ENCODE data around the gene THRAP3.
"Not testable (repeated sequence)": the region's sequence is repeated elsewhere in the genome, so short reads cannot be mapped to it uniquely, and the experiment has no call there.

The THRAP3 gene, protein sequence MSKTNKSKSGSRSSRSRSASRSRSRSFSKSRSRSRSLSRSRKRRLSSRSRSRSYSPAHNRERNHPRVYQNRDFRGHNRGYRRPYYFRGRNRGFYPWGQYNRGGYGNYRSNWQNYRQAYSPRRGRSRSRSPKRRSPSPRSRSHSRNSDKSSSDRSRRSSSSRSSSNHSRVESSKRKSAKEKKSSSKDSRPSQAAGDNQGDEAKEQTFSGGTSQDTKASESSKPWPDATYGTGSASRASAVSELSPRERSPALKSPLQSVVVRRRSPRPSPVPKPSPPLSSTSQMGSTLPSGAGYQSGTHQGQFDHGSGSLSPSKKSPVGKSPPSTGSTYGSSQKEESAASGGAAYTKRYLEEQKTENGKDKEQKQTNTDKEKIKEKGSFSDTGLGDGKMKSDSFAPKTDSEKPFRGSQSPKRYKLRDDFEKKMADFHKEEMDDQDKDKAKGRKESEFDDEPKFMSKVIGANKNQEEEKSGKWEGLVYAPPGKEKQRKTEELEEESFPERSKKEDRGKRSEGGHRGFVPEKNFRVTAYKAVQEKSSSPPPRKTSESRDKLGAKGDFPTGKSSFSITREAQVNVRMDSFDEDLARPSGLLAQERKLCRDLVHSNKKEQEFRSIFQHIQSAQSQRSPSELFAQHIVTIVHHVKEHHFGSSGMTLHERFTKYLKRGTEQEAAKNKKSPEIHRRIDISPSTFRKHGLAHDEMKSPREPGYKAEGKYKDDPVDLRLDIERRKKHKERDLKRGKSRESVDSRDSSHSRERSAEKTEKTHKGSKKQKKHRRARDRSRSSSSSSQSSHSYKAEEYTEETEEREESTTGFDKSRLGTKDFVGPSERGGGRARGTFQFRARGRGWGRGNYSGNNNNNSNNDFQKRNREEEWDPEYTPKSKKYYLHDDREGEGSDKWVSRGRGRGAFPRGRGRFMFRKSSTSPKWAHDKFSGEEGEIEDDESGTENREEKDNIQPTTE

DNA sequence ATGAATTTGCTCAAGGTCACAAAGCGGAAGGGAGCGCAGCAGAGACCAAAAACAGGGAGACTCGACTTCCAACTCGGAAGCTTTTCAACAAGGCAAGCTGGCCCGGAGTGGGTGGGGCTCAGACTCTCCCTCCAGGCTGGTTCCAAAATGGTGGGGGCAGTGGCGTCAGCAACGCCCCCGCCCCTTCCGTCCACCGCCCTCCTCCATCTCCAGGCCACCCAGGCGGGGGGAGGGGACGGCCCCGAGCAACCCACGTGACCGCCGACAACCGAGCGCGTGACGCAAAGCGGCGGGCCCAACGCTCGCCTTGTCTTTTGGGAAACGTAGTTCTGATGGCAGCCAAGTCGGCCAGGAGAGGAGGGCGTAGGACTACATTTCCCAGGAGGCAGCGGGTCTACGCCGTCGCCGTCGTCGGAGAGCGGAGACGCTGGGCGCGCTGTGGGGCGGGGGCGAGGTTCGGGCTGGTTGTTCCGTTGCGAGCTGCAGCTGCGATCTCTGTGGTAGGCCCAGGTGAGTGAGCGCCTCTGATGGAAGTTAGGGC is at the start of gene THRAP3:
Gene THRAP3, plus strand, starts transcription at position 448 of the 541 bp plus-strand sequence. CDS start 58,121 bp downstream, outside the sequence.
- DNase-seq: peak; percentile 88 to 100 (median 99)

DNA sequence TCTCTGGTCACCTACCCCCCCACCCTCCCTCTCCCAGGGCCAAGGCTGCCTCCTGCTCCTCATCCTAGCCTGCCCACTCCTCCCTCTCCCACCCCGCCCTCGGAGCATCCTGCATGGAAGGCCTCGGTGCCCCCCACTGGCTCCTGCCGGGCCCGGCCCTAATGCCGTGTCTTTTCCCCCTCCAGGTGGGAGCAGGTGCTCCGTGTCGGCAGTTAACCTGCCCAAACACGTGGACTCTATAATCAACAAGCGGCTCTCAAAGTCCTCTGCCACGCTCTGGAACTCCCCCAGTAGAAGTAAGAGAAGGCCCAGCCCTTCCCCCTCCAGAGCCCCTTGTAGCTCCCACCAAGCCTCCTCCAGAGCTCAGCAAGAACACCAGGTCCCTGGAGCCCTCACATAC is 49.5 kb upstream of the THRAP3 start:
- no peak for DNase-seq

DNA sequence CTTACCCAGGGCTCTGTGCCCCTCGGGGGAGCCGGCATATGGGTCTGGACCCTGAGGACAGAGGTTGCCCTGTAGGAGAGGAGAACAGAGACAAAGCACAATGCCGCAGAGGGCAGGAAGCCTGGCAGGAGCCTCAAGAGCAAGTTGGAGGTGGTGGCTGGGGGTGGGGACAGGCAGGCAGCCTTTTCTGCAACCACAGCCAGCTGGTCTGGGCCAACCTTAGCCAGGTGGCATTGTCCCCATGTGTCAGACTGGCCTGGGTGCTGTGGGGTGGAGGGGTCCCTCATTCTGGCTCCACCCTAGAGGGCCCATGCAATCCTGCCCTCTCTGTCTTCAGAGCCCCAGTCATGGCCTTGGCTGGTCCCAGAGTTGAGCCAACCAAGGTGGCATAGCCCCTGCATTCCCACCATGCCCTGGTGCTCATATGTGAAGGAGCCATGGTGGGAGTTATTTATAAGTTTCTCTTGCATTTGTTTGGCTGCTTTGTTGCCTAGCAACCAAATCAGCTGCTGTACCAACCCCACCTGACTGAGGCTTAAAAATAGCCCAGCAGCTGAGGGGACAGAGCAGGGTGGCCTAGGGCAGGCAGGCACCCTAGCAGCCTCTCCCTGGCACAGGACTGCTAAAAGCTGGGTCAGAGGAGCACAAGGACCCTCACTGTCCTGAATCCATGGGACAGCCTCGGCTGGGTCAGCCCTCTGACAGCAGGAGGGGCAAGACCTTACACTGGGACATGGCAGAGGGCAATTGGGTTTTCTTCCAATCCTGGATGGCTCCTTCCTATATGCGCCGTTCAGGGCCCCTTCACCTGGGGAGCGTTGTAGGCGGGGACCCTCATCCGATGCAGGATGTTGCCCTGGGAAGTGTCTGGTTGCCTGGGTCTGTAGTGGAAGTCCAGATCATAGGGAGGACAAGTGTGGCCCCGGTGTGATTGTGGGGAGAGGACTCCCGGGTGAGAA is 48.8 kb upstream of the THRAP3 start:
- DNase-seq: peak in 20 of 51 donors; percentile 12 to 68 (median 27)

DNA sequence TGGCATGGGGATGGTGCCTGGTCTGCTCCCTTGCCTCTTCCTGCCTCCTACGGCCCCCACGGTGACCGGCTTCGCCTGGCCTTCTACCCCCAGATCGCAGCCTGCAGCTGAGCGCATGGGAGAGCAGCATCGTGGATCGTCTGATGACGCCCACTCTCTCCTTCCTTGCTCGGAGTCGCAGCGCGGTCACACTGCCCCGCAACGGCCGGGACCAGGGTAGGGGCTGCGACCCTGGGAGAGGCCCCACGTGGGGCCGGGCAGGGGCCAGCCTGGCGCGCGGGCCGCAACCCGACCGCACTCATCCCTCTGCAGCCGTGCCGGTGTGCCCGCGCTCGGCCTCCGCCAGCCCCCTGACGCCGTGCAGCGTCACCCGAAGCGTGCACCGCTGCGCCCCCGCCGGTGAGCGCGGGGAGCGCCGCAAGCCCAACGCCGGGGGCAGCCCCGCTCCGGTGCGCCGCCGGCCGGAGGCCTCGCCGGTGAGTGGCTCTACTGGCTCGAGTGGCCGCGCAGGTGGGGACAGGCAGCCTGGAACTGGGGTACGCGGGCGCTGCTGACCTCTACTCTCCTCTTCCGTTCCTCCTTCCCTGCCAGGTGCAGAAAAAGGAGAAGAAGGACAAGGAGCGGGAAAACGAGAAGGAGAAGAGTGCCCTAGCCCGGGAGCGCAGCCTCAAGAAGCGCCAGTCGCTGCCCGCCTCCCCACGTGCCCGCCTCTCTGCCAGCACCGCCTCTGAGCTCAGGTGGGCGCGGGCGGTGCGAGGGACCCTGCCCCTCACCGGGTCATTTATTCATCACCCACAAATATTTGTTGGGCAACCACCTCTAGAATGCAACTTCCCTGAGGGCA is 47.9 kb upstream of the THRAP3 start:
- DNase-seq: no peak

DNA sequence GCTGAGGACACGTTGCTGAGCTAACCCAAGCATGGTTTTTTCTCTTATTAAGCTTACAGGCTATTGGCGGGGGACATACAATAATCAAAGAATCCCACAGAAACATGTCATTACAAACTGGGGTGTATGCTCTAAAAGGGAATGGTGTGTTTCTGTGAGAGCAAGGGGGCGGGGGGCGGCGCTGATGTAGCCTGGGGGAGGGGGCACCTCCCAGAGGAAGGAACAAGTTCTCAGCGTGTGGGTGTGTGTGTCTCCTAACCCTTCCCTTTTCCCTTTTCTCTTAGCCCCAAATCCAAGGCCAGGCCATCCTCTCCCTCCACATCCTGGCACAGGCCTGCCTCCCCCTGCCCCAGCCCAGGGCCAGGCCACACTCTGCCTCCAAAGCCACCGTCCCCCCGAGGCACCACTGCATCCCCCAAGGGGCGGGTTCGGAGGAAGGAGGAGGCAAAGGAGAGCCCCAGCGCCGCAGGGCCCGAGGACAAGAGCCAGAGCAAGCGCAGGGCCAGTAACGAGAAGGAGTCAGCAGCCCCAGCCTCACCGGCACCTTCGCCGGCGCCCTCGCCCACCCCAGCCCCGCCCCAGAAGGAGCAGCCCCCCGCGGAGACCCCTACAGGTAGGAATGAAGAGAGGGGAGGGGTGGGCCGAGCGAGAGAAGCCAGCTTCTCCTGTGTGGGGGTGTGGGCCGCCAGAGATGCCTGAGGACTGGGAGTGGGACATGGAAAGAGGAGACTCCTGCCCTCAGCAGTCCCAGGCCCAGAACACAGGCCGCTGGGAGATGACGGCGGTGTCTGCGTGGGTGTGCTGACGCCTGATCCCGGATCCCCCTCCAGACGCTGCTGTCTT is 46.4 kb upstream of the THRAP3 start:
- DNase-seq: no peak

DNA sequence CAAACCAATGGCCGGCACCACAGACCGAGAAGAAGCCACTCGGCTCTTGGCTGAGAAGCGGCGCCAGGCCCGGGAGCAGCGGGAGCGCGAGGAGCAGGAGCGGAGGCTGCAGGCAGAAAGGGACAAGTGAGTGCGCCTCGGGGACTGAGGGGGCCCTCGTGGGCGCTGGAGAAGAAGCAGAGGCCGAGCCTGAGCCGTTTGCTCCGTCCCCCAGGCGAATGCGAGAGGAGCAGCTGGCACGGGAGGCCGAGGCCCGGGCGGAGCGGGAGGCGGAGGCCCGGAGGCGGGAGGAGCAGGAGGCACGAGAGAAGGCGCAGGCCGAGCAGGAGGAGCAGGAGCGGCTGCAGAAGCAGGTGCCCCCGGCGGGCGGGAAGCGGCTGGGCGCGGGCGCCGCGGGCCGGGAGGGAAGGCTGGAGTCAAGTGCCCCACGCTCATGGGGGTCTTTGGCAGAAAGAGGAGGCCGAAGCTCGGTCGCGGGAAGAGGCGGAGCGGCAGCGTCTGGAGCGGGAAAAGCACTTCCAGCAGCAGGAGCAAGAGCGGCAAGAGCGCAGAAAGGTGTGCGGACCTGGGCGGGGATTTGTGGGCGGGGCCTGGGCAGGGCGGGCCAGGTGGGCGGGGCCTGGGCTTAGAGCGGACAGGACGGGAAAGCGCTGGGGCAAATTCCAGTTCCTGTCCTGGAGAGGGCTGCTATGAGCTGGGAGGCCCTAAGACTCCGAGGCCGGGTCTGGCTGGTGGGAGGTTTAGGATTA is 45.6 kb upstream of the THRAP3 start:
- no peak for DNase-seq

DNA sequence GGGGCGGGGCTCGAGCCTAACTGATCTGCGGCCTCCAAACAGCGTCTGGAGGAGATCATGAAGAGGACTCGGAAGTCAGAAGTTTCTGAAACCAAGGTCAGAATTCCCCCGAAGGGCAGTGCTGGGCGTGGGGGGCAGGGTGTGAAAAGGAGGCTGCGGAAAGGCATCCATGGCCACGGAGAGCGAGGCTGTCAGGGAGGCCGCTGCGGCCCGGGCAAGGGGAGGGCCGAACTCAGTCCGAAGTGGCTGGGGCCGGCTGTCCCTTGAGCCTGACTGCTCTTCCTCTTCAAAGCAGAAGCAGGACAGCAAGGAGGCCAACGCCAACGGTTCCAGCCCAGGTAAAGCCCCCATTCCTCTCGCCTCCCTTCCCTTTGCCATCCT is 45.0 kb upstream of the THRAP3 start:
- no peak for DNase-seq

DNA sequence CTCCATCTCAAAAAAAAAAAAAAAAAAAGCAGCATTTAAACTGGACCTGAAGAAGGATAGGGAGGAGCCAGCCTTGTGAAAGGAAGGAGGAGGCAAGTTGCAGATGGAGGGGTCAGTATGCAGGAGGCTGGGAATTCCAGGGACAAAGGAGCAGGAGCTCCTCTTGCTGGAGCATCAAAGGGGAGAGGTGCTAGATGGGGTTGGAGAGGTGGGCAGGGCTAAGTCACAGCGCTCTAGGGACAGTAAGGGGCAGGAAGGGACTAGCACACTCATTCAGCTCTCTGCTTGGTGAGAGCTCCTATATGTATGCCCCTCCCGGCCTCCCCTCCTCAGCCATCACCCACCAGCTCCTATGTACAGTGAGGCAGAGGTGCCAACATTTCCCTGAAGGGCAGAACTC is 41.5 kb upstream of the THRAP3 start:
- no peak for DNase-seq

DNA sequence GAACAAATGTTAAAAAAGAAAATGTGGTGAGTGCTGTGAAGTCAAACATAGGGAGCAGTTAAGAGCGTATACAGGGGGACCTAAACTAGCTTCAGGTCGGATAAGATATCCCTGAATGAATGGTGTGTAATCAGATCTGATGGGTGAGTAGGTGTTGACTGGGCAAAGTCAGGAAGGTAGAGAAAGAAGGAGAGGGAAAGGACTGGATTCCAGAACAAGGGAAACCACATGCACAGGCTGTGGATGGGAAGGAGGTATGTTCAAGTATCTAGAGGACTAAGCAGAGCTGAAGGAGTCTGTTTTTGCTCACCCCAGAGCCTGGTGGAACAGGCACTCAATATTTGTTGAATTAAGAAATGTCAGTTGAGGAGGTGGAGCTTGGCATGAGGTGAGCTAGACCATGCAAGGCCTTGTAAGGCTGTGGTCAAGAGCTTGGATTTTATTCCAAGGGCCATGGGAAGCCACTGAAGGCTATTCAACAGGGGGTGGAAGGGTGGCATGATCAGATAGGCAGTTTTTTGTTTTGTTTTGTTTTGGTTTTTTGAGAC is 40.9 kb upstream of the THRAP3 start:
- no peak for DNase-seq

DNA sequence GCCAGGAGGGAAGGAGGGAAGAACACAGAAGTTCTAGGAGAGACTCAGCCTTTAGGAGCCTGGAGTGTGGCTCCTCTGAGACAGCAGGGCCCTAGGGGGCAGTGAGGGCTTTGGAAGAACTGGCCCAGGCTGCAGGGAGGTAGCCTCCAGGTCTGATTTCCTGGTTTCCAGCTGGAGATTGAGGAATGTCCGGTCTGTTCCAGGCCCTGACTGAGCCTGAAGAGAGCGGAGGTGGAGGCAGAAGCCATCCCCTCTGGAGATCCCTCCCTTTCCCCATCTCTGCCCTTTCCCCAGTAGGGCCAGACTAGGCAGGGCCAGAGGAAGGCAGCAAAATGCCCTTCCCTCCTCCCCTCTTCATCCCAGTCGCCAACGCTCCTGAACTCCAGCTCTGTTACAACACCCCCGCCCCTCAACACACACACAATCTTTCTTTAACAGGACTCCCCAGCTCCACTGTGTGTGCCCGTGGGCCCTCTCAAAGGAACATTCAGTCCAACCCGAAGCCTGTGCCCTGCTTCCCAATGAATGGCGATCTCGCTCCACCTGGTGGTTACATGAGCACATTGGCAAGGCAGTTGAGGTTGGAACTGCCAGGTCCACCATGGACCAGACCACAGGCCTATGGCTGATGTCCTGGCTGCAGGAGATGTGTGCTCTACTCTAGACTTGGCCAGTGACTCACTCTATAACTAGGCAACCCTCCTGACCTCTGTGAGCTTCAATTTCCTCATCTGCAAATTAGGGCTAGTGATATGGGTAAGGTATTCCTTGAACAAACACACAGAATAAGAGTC is 36.2 kb upstream of the THRAP3 start:
- DNase-seq: peak in 49 of 51 donors; percentile 31 to 92 (median 76)

DNA sequence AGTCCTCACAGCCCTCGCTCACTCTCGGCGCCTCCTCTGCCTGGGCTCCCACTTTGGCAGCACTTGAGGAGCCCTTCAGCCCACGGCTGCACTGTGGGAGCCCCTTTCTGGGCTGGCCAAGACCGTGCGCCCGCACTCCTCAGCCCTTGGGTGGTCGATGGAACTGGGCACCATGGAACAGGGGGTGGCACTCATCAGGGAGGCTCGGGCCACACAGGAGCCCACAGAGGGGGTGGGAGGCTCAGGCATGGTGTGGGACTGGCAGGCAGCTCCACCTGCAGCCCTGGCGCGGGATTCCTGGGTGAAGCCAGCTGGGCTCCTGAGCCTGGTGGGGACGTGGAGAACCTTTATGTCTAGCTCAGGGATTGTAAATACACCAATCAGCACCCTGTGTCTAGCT is 27.4 kb upstream of the THRAP3 start:
- not testable (repeated sequence) for DNase-seq

DNA sequence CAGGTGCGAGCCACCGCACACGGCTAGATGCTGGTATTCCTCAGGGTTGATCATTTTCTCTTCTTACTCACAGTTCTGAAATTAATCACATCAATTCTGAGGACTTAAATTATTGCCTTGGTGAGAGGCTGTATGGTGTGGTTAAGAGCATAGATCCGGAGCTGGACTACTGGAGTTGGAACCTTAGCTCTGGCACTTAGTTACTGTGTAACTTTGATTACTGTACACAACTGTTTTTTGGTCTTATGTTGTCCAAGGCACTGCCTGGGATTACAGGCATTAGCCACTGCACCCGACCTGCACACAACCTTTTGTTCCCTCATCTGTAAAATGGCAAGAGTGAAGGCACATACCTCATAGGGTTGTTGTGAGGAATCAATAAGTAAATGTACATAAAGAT is 25.6 kb upstream of the THRAP3 start:
- no peak for DNase-seq

DNA sequence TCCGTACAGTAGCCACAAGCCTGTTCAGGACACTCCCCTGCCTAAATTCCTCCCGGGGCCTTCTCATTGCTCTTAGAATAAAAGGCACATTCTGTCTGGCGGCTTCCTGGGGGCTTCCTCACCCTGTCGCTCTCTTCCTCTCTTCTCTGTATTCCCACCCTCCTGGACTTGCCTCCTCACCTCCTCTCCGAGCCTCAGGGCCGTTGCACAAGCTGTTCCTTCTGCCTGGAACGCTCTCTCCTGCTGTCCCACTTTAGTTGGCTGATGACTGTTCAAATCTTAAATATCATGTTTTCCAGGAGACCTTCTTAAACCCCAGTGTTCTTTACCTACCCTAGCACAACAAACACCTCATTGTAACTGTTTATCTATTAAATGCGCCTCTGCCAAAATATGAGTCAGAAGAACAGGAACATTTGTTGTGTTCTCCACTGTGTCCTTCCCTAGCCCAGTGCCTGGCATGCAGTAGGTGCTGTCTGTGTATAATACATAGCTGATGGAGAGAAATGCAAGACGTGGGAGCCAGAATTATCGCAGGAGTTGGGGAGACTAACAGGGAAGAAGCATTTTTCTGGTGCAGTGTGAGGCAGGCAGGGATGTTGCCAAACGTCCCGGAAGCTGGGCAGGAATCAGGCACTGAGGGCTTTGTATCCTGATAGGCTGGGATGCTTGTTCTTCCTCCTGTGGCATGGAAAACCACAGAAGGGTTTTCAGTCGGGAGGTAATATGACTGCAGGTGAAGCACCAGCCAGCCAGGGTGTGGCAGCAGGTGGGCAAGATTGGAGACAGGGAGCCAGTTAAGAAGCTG is 24.1 kb upstream of the THRAP3 start:
- peak in 1 of 51 donors; percentile 25 for DNase-seq

DNA sequence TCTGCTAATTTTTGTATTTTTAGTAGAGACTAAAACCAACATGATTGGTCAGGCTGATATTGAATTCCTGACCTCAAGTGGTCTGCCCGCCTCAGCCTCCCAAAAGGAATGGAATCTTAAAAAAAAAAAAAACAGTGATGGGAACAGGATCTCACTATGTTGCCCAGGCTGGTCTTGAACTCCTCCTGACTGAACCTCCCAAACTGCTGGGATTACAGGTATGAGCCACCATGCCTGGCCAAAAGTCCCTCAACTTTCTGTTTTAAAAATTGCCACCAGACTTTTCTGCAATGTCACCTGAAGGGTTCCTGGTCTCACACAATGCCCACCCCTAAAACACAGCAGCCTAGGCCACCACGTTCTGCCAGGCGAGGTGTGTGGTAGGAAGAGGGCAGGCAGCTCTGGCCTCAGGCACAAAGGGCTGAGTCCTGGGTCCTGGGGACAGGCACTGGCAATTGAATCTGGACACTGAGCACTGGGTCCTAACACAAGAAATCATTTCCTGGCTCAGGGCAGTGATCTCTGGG is 21.2 kb upstream of the THRAP3 start:
- no peak for DNase-seq

DNA sequence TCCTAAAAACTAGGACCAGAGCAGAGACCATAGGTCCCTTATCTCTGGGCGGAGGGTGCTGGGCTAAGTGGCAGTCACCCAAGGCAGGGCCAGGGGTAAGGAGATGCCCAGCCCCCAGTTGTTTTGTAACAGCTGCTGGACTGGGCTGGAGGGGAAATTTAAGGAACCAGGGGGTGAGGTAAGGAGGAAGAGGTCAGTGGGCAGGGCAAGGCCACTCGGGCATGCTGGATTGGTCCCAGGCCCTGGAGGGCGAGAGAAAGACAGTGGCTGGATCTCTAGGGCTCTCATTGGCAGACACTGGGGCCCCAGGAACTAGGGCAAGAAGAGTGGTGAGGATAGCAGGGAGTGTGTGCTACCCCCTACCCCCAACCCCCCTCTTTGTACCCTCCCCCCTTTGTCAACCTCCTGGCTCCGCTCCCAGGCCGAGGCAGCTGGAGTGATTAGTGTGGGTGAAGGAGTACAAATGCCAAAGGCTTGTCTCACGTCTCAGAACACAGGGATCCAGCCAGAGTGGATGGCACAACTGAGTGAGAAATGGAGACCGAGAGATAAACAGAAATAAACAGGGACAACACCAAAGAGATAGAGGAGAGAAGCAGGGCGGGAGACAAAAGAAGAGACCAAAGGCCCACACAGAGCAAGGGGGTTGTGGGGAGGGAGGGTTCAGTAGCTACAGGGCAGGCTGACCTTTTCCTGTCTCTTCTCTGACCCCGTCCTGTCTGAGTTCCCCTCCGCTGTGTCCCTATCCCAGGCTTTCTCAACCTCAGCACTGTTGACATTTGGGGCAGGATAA is 20.5 kb upstream of the THRAP3 start:
- DNase-seq: peak in 40 of 51 donors; percentile 13 to 84 (median 44)
